GM18526 (cell line): ENCODE measurements around the gene LPAR1.

Experiments
- POLR2A ChIP-seq: IDR thresholded peaks from 3 replicates; pipeline ENCODE4 v1.6.1; 2011; ENCODE audit not compliant: insufficient read length; ENCODE audit errors: extremely low read depth

The LPAR1 gene

GRCh38 chr9:110995420-110996340 is 42.6 kb downstream of the LPAR1 start:
- no peak for TF ChIP-seq POLR2A

GRCh38 chr9:110994771-110995241 is 43.5 kb downstream of the LPAR1 start:
- no peak for TF ChIP-seq POLR2A

- TF ChIP-seq POLR2A, result no peak
These were observed 47.8 kb downstream of the LPAR1 start for GRCh38 chr9:110990481-110990880.

- no peak for TF ChIP-seq POLR2A
These were observed 51.7 kb downstream of the LPAR1 start for GRCh38 chr9:110986529-110986928.

- TF ChIP-seq POLR2A, result no peak
These were observed 53.3 kb downstream of the LPAR1 start for GRCh38 chr9:110984890-110985437.

- TF ChIP-seq POLR2A, result no peak
These were observed 58.0 kb downstream of the LPAR1 start for GRCh38 chr9:110980261-110980660.

- no peak for TF ChIP-seq POLR2A
These were observed 58.6 kb downstream of the LPAR1 start for GRCh38 chr9:110979636-110980035.

GRCh38 chr9:110978516-110978915 is 59.8 kb downstream of the LPAR1 start:
- no peak for TF ChIP-seq POLR2A

GRCh38 chr9:110977259-110977709 is 61.0 kb downstream of the LPAR1 start:
- no peak for TF ChIP-seq POLR2A

- no peak for TF ChIP-seq POLR2A
These were observed 62.3 kb downstream of the LPAR1 start for GRCh38 chr9:110975969-110976368.

- no peak for TF ChIP-seq POLR2A
These were observed 63.0 kb downstream of the LPAR1 start for GRCh38 chr9:110975278-110975677.

GRCh38 chr9:110971705-110972104 is 66.6 kb downstream of the LPAR1 start:
- no peak for TF ChIP-seq POLR2A

GRCh38 chr9:110971234-110971633 is 67.0 kb downstream of the LPAR1 start:
- TF ChIP-seq POLR2A, result no peak

GRCh38 chr9:110969971-110970386 is 68.3 kb downstream of the LPAR1 start:
- no peak for TF ChIP-seq POLR2A

- no peak for TF ChIP-seq POLR2A
These were observed 70.2 kb downstream of the LPAR1 start for GRCh38 chr9:110968096-110968495.

- no peak for TF ChIP-seq POLR2A
These were observed 71.1 kb downstream of the LPAR1 start for GRCh38 chr9:110967196-110967595.

GRCh38 chr9:110960288-110960687 is 78.0 kb downstream of the LPAR1 start:
- no peak for TF ChIP-seq POLR2A

- TF ChIP-seq POLR2A, result no peak
These were observed 79.4 kb downstream of the LPAR1 start for GRCh38 chr9:110958847-110959246.
